CD4-positive, alpha-beta T cell treated with Interleukin-6 for 4 hours (primary cell): ENCODE data around the gene PDK1.
"Not testable (repeated sequence)": the region's sequence is repeated elsewhere in the genome, so short reads cannot be mapped to it uniquely, and the experiment has no call there.

Experiments
- DNase-seq: peaks from one replicate; pipeline ENCODE4 v3.0.0-alpha.2; 2020; ENCODE audit warnings: mixed read lengths

Gene PDK1

GRCh38 chr2:172555522-172556283 is at the start of gene PDK1:
PDK1 (plus strand) TSS chr2:172556090; CDS start chr2:172556151, 61 bp downstream.
- peak; percentile 90 for DNase-seq

- DNase-seq: no peak
Observed at GRCh38 chr2:172507199-172507598, 48.7 kb upstream of the PDK1 start.

- no peak for DNase-seq
Observed at GRCh38 chr2:172510088-172510487, 45.8 kb upstream of the PDK1 start.

- no peak for DNase-seq
Observed at GRCh38 chr2:172510548-172510947, 45.3 kb upstream of the PDK1 start.

GRCh38 chr2:172512810-172513523 is 42.9 kb upstream of the PDK1 start:
- DNase-seq: no peak

- no peak for DNase-seq
Observed at GRCh38 chr2:172513524-172513900, 42.4 kb upstream of the PDK1 start.

- DNase-seq: no peak
Observed at GRCh38 chr2:172513935-172514586, 41.8 kb upstream of the PDK1 start.

- DNase-seq: no peak
Observed at GRCh38 chr2:172516299-172516698, 39.6 kb upstream of the PDK1 start.

- no peak for DNase-seq
Observed at GRCh38 chr2:172518995-172519394, 36.9 kb upstream of the PDK1 start.

- DNase-seq: no peak
Observed at GRCh38 chr2:172525601-172526000, 30.3 kb upstream of the PDK1 start.

GRCh38 chr2:172531309-172531708 is 24.6 kb upstream of the PDK1 start:
- DNase-seq: no peak

- not testable (repeated sequence) for DNase-seq
Observed at GRCh38 chr2:172532461-172532860, 23.4 kb upstream of the PDK1 start.

- DNase-seq: no peak
Observed at GRCh38 chr2:172533687-172534086, 22.2 kb upstream of the PDK1 start.

GRCh38 chr2:172535119-172535518 is 20.8 kb upstream of the PDK1 start:
- no peak for DNase-seq

GRCh38 chr2:172537851-172538250 is 18.0 kb upstream of the PDK1 start:
- not testable (repeated sequence) for DNase-seq

GRCh38 chr2:172539767-172540166 is 16.1 kb upstream of the PDK1 start:
- no peak for DNase-seq

- no peak for DNase-seq
Observed at GRCh38 chr2:172540421-172540820, 15.5 kb upstream of the PDK1 start.

- no peak for DNase-seq
Observed at GRCh38 chr2:172545408-172546075, 10.3 kb upstream of the PDK1 start.

GRCh38 chr2:172549131-172549530 is 6.8 kb upstream of the PDK1 start:
- DNase-seq: no peak

GRCh38 chr2:172549802-172550201 is 6.1 kb upstream of the PDK1 start:
- DNase-seq: not testable (repeated sequence)

GRCh38 chr2:172550419-172550818 is 5.5 kb upstream of the PDK1 start:
- DNase-seq: no peak

GRCh38 chr2:172551271-172551670 is 4.6 kb upstream of the PDK1 start:
- DNase-seq: no peak
